Astrocyte of the spinal cord (primary cell): Measurements from ENCODE around the gene GARS1.

ENCODE experiments used
- DNase-seq: peaks from one replicate; pipeline ENCODE4 v3.0.0; 2011; ENCODE audit warnings: low read depth, low spot score
- H3K4me3 ChIP-seq: 2 replicates; pipeline ENCODE4 v1.5.1; 2011; ENCODE audit warnings: low read depth, mild to moderate bottlenecking, low read length, moderate library complexity
- CTCF ChIP-seq: IDR thresholded peaks from 2 replicates; pipeline ENCODE4 v1.5.1; 2012; ENCODE audit warnings: low read depth, mild to moderate bottlenecking, low read length, inconsistent platforms
- in situ Hi-C: cut with HindIII; loops from 2 replicates; pipeline ENCODE4 v1.10.0; 2017; ENCODE audit warnings: low sequenced_read_pairs

GARS1 gene

DNA sequence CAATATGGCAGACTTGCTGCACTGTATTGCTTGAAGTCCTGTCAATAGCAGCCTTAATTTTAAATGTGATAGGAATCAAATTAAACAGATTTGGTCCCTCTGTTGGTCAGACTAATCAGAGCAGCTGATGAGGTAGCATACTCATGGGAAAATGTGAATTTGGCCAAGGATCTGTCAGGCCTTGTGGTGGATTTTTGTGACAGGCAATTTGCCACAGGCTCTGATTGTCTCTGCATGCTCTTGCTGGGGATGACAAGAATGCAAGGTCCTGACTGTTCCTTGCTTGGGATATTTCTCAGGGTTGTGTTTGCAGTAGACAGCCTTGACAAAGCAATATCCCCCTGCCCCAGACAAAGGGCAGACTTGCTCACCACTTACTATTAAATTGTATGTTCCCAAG, 41.5 kb upstream of the GARS1 start:
- no peak for TF ChIP-seq CTCF
- in situ Hi-C loops: no loop called here
- no peak overlapping the region for H3K4me3 ChIP-seq
- DNase-seq: no peak

DNA sequence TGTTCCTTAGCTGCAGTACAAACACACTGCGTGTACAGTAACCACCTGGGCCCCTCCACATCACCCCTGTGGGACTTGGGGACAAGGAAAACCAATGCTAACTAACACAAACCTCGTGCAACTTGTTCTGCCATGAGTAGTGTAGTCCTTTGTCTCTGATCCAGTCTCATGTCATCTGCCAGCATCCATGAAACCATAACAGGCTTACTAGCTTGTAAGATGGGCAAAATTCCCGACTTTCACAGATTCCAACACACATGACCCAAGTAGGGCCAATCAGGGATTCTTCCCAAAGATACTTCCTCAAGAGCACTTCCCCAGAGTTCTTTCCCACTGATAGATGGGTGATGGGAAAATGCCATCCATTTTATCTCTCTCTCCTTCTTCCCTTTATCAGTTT, 41.1 kb upstream of the GARS1 start:
- TF ChIP-seq CTCF: no peak
- DNase-seq: no peak
- in situ Hi-C loops: no loop called here
- no peak overlapping the region for H3K4me3 ChIP-seq

- no peak overlapping the region for H3K4me3 ChIP-seq
- in situ Hi-C loops: no loop called here
- no peak for TF ChIP-seq CTCF
- DNase-seq: no peak
Observed at GRCh38 chr7:30555525-30555924, 39.2 kb upstream of the GARS1 start.

- H3K4me3 ChIP-seq: no peak overlapping the region
- no peak for TF ChIP-seq CTCF
- in situ Hi-C loops: no loop called here
- DNase-seq: peak; percentile 89
Observed at GRCh38 chr7:30556840-30557239, 37.8 kb upstream of the GARS1 start.

DNA sequence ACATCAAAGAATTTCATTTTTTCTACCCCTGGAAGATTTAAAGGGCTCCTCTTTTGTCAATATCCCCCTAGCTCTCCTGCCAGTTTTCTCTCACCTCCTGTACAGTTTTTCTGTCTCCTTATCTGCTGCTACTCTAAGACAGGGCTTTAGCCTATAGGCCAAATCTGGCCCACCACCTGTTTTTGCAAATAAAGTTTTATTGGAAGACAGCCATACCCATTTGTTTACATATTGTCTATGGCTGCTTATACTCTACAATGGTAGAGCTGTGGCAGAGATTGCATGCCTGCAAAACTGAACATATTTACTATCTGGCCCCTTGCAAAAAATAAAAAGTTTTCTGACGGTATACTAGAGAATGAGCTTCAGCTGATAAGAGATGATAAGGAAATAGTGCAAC, 37.4 kb upstream of the GARS1 start:
- DNase-seq: no peak
- in situ Hi-C loops: no loop called here
- H3K4me3 ChIP-seq: no peak overlapping the region
- no peak for TF ChIP-seq CTCF

DNA sequence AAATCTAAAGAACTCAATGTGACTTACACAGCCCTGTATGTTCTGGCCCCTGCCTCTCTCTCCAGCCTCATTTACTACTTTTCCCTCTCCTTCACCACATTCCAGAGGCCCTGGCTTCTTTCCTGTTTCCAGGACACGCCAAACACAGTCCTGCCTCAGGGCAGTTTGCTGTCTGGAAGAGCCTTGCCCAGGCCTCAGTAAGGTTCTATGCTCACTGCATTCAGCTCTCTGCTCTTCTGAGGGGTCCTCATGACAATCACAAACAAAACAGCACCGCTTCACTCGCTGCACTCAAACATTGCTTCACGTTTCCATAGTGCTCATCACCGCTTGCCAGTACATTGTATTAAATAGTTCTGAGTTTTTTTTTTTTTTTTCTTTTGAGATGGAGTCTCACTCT, 35.1 kb upstream of the GARS1 start:
- no peak overlapping the region for H3K4me3 ChIP-seq
- TF ChIP-seq CTCF: no peak
- in situ Hi-C loops: no loop called here
- DNase-seq: peak; percentile 8

- no peak for DNase-seq
- in situ Hi-C loops: no loop called here
- TF ChIP-seq CTCF: no peak
- H3K4me3 ChIP-seq: no peak overlapping the region
Observed at GRCh38 chr7:30561389-30561788, 33.3 kb upstream of the GARS1 start.
